SH-SY5Y (cell line): Measurements from ENCODE around the gene FGGY.

ENCODE experiments used
- GATA2 ChIP-seq: IDR thresholded peaks from 2 replicates; pipeline ENCODE4 v1.6.1; 2011; ENCODE audit warnings: mild to moderate bottlenecking, low read depth, low read length
- GATA3 ChIP-seq: IDR thresholded peaks from 2 replicates; pipeline ENCODE4 v1.6.1; 2011; ENCODE audit warnings: low read depth, mild to moderate bottlenecking, low read length, moderate library complexity

DNA sequence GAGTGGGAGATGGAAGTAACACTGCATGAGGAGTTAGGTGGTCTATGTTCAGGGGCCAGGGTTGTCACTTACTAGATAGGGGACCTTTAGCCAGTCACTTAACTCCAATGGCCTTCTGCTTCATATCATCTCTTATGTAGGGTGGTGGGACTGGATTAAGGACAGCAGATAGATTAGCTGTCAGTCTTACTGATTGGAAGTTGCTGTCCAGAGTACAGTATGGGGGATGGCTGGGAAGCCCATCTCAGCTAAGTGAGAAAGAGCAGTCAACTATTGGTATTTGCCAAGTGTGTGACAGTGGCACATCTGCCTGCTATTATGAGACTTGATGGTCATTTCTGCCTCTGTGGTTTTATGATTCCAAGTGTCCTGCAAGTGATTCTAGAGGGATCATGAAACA, 130.9 kb downstream of the FGGY start:
- TF ChIP-seq GATA2, result no peak
- no peak for TF ChIP-seq GATA3
